ENCODE measurements around the gene GEMIN2. TPM values are rescaled to one million over a fixed set of nuclear protein-coding genes. Genes with fewer than 3 reads are reported as not detected.
A peak's percentile ranks its signal among the peaks of the same experiment; 100 is the strongest.
"Not testable (repeated sequence)": the region's sequence is repeated elsewhere in the genome, so short reads cannot be mapped to it uniquely, and the experiment has no call there.

The GEMIN2 gene
- total RNA-seq, 4 donors from 2014 or later, result 13.7 to 20.1 (median 17.7) TPM

DNA sequence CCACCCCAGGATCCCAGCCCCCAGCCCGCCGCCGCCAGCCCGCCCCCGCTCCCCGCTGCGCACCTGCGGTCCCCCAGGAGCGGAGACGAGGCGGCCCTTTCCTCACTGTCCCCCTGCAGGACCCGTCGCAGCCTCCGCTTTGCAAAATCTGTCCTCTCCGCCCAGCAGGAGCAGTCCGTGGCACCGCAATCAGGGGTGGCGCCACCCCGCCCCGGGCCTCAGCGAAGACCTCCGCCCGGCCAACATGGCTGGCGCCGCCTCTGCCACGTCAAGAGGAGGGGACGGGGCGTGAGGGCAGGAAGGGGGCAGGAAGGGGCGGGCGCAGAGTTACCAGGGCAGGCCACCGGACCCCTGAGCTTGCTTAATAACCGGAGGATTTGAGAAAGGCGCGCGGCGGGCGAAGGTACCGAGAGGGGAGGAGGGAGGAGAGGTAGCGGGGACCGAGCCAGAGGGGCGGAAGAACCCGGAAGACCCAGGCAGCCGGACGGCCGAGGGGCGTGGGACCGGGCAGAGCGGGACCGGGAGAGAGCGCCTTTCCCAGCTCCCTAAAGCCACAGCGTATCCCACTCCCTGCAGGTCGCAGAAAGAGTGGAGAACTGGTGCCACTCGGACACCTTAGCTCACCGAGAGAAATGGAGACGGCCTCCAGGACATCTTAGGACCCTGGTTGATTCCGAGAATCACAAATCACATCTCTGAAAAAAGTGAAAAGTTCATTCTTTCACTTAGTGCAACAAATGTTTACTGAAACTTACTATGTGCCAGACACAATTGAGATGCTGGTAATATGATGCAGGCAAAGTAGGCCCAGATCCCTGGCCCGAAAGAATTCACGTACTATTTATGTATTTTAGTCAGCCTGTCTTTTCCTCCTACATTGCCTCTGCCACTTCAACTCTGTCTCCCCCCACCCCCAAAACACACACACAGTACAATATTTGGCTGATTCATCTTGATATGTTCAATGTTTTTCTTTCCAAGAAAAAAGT, 10.9 kb upstream of the GEMIN2 start, which contains the start of gene SEC23A:
Gene SEC23A, minus strand, starts transcription at position 267 of the 989 bp plus-strand sequence. CDS start 7,117 bp downstream, outside the sequence.
- under 1% methylated on average over 35 of the region's 58 CpGs for WGBS
- DNase-seq (ENCODE audit: extremely low spot score), result peak; percentile 98
- Histone ChIP-seq H3K36me3 (no peaks in the 10 kb centered on the region), H3K9me3 (no peaks in the 10 kb centered on the region), H3K27me3 (no peaks in the 10 kb centered on the region), H3K4me3 (peak within 1 kb of the TSS; percentile 84 to 99 (median 90)), H3K4me1 (peaks cover 16 to 61% (median 51%) of the 10 kb centered on the region in 4 donors), H3K27ac (replicated peaks in 1 of 4) (peak within 1 kb of the TSS; percentile 98 to 100 (median 99))
- intact Hi-C loops (cut with DNase I), result loop anchor here (5.0 to 10.0 kb wide), 2 partner anchors 69 to 162 kb away; partner anchors contain the start of gene TRAPPC6B
- TF ChIP-seq POLR2A (IDR thresholded peaks at IDR 0.05; ENCODE audit: low read depth) (peak; percentile 83), POLR2AphosphoS5 (IDR thresholded peaks at IDR 0.05) (peak; percentile 96 to 97), EP300 (IDR thresholded peaks at IDR 0.05) (no peak)
- TF ChIP-seq, protein P1, sequence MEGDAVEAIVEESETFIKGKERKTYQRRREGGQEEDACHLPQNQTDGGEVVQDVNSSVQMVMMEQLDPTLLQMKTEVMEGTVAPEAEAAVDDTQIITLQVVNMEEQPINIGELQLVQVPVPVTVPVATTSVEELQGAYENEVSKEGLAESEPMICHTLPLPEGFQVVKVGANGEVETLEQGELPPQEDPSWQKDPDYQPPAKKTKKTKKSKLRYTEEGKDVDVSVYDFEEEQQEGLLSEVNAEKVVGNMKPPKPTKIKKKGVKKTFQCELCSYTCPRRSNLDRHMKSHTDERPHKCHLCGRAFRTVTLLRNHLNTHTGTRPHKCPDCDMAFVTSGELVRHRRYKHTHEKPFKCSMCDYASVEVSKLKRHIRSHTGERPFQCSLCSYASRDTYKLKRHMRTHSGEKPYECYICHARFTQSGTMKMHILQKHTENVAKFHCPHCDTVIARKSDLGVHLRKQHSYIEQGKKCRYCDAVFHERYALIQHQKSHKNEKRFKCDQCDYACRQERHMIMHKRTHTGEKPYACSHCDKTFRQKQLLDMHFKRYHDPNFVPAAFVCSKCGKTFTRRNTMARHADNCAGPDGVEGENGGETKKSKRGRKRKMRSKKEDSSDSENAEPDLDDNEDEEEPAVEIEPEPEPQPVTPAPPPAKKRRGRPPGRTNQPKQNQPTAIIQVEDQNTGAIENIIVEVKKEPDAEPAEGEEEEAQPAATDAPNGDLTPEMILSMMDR (IDR thresholded peaks at IDR 0.05), result peak in 1 of 3 experiments; percentile 4

- not testable (repeated sequence) for H3K36me3 ChIP-seq; DNase-seq (ENCODE audit: extremely low spot score); H3K27me3 ChIP-seq; H3K9me3 ChIP-seq
- H3K27ac ChIP-seq (replicated peaks in 1 of 4), result peak overlapping the region; percentile 98 to 100 (median 99)
- WGBS, result 84% methylated on average over 17 of the region's 17 CpGs
- intact Hi-C loops (cut with DNase I), result loop anchor here (5.0 to 10.0 kb wide), 2 partner anchors 68 to 161 kb away; partner anchors contain the start of gene TRAPPC6B
- H3K4me1 ChIP-seq, result peaks cover 16 to 53% (median 42%) of the 10 kb centered on the region in 4 donors
- peak overlapping the region; percentile 84 to 99 (median 90) for H3K4me3 ChIP-seq
Measured at GRCh38 chr14:39104078-39104801, 9.9 kb upstream of the GEMIN2 start.

DNA sequence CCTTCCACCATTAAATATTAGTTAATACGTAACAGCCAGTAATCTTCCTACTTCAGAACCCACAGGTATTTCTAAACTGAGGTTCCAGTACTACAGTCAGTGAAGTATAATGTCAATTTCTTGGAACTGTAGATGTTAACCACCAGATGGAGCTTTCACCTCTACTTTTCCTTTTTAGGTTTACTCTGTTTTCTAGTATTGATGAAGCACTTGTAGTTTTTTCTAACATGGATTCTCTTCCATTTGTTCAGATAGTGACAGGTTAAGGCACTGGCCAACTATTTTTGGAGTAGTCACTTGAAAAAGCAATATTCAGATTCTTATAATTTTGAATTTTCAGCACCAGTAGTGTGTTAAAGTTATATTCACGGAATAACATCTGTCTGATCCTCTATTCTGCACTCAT, 6.5 kb upstream of the GEMIN2 start:
- Histone ChIP-seq H3K4me1 (peaks cover 11 to 22% (median 12%) of the 10 kb centered on the region in 4 donors), H3K4me3 (no peak overlapping the region), H3K36me3 (no peaks in the 10 kb centered on the region), H3K27me3 (no peaks in the 10 kb centered on the region), H3K9me3 (no peaks in the 10 kb centered on the region), H3K27ac (replicated peaks in 1 of 4) (no peak overlapping the region)
- no peak for TF ChIP-seq POLR2AphosphoS5 (IDR thresholded peaks at IDR 0.05)
- TF ChIP-seq, protein P1 (IDR thresholded peaks at IDR 0.05), result peak; percentile 30 to 49 (median 32)
- no peak for TF ChIP-seq POLR2A (IDR thresholded peaks at IDR 0.05; ENCODE audit: low read depth)
- no peak for TF ChIP-seq EP300 (IDR thresholded peaks at IDR 0.05)
- no peak for DNase-seq (ENCODE audit: extremely low spot score)
- intact Hi-C loops (cut with DNase I), result loop anchor here (5.0 to 10.0 kb wide), 2 partner anchors 157 to 325 kb away; partner anchors contain the start of gene FBXO33
- WGBS, result 70% methylated on average over 2 of the region's 2 CpGs

GRCh38 chr14:39108791-39109190, 5.3 kb upstream of the GEMIN2 start:
- no peak for DNase-seq (ENCODE audit: extremely low spot score)
- Histone ChIP-seq H3K4me1 (peaks cover 14 to 25% (median 15%) of the 10 kb centered on the region in 4 donors), H3K27ac (replicated peaks in 1 of 4) (no peak overlapping the region), H3K36me3 (no peaks in the 10 kb centered on the region), H3K9me3 (no peaks in the 10 kb centered on the region), H3K4me3 (no peak overlapping the region), H3K27me3 (no peaks in the 10 kb centered on the region)
- TF ChIP-seq POLR2AphosphoS5 (IDR thresholded peaks at IDR 0.05) (no peak), EP300 (IDR thresholded peaks at IDR 0.05) (no peak), POLR2A (IDR thresholded peaks at IDR 0.05; ENCODE audit: low read depth) (no peak)
- TF ChIP-seq, protein P1 (IDR thresholded peaks at IDR 0.05), result no peak
- WGBS, result 72% methylated on average over 3 of the region's 3 CpGs
- intact Hi-C loops (cut with DNase I), result loop anchor here (5.0 to 10.0 kb wide), 2 partner anchors 156 to 324 kb away; partner anchors contain the start of gene FBXO33

Measured in esophagus muscularis mucosa (tissue), 4 donors.